Right kidney (tissue), 1 donor: Measurements from ENCODE around the gene DYNC1LI1.
"Not testable (repeated sequence)": the region's sequence is repeated elsewhere in the genome, so short reads cannot be mapped to it uniquely, and the experiment has no call there.

ENCODE experiments used
- DNase-seq: peaks from one replicate; pipeline ENCODE4 v3.0.0-alpha.2; 2016

DYNC1LI1 gene

GRCh38 chr3:32586356-32586755 is 15.7 kb upstream of the DYNC1LI1 start:
- no peak for DNase-seq

DNA sequence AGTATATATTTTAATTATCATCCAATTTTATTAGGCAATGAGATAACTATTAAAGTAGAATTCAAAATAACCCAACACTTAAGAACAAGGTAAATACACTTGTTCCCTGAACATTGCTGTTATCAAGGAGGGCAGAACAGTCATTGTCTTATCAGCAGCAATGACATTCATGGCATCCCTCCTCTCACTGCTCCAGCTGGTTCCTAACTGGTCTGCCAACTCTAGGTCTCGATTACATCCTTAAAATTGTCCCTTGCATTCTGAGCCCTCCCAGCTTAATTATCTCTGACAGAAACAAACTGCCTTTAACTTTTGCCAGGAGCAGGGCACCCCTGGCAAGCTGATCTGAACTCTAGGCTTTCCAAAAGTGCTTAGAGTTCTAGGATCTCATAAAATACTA is 14.0 kb upstream of the DYNC1LI1 start:
- DNase-seq, result no peak

GRCh38 chr3:32583708-32584107 is 13.1 kb upstream of the DYNC1LI1 start:
- DNase-seq, result no peak

DNA sequence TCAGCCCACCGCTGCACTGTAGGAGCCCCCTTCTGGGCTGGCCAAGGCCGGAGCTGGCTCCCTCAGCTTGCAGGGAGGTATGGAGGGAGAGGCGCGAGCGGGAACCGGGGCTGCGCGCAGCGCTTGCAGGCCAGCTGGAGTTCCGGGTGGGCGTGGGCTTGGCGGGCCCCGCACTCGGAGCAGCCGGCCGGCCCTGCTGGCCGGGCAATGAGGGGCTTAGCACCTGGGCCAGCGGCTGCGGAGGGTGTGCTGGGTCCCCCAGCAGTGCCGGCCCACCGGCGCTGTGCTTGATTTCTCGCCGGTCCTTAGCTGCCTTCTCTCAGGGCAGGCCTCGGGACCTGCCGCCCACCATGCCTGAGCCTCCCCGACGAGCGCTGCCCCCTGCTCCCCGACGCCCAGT is 8.0 kb upstream of the DYNC1LI1 start:
- not testable (repeated sequence) for DNase-seq

GRCh38 chr3:32577581-32578556 is 7.2 kb upstream of the DYNC1LI1 start:
- DNase-seq, result no peak

DNA sequence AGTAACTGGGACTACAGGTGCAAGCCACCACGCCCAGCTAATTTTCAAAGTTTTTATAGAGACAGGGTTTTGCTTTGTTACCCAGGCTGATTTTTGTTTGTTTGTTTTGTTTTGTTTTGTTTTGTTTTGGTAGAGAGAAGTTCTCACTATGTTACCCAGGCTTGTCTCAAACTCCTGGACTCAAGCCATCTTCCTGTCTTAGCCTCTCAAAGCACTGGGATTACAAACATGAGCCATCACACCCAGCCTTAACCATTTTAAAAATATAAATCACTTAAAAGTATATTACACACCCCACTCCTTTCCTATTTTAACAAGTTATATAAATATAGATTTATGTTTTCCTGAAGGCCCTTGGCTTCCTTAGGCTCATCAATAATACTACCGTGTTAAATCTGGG is 6.5 kb upstream of the DYNC1LI1 start:
- DNase-seq, result no peak

GRCh38 chr3:32575451-32576113 is 4.9 kb upstream of the DYNC1LI1 start:
- no peak for DNase-seq

GRCh38 chr3:32571192-32571485 is 481 bp upstream of the DYNC1LI1 start:
- no peak for DNase-seq

DNA sequence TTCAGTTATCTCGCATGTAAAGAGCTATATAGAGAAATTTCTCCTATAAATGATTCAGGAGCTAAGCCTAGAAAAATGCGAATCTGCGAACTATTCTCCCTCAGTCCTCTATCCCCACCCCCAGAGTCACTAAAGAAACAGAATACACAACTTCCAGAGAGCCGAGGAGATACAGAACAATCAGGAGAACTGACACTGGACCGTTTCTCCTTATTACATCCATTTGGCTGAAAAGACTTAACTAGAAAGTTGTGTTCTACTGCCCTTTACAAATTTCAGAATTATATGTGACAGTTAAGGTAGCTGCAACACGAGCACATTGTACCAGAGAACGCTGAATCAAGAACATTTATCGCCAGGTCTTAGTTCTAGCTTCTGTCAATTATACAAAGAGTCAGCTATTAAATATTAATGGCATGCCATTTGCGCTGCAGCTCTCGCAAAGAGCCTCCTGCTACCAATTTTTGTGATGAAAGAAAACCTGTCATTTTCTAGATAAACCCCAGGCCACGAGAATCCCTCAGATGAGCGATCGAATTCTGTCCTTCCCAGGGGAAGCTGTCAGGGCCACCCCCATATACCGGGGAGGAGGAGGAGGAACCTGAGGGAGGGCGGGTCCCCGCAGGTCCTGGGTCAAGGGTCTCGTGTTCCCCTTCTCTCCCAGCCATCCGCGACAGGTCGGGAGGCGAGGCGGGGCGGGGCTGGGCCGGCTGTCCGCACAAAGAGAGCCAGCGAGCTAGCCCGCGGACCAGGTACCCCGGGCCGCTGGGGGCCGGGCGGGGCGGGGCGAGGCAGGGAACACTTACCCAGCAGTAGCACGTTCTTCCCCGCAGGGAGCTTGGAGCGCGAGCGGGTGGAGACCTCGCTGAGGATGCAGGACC is 878 bp downstream of the DYNC1LI1 start:
- no peak for DNase-seq

- no peak for DNase-seq
Observed at GRCh38 chr3:32568953-32569352, 1.7 kb downstream of the DYNC1LI1 start.

DNA sequence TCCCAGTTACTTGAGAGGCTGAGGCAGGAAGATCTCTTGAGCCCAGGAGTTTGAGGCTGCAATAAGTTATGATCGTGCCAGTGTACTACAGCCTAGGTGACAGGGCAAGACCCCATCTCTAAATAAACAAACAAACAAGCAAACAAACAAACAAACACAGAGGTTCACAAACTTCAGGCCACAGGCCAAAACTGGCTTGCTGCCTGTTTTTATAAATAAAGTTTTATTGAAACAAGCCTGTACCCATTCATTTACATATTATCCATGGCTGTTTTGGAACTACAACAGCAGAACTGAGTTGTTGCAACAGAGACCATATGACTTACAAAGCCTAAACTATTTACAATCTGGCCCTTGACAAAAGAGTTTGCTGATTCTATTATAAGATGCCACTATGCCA is 6.5 kb downstream of the DYNC1LI1 start:
- DNase-seq, result no peak

DNA sequence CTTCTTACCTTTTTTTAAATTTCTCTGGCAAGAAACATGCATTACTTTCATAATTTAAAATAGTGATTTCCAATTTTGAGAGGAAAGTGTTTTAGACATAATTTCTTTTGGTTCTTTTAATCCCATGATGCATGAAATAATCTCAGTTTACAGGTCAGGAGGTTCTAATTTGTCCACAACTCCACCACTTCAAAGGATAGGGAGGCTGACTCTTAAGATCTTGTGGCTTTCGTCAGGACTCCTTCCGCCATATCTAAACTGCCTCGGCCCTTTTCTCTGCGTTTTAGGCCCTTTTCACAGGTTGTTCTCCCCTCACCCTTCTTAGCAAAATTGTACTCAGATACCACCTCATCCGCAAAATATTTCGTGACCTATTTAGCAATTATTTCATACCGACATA is 8.0 kb downstream of the DYNC1LI1 start:
- no peak for DNase-seq

DNA sequence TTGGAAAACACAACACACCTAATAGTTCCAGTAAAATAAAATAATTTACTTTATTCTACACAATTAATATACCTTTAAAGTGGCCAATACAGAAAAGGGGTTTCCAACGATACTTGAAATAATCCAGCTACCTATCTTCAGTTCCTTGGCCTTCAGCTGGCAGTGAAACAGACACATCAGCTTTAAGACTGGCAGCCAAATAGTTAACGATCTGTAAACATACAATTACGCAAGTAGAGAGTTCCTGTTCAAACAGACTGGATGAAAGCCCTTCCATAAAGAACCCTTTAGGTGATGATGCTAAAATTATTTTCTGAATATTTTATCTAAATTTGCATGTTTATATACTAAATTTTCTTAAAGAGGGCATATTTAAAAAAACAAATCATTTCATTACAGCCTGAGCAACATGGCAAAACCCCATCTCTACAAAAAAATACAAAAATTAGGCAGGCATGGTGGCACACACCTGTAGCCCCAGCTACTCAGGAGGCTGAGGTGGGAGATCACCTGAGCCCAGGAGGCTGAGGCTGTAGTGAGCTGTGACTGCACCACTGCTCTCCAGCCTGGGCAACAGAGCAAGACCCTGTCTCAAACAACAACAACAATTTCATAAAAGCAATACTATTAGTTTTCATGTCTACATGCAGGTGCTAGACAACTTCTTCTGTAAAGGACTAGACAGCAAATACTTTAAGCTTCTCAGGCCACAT is 12.9 kb downstream of the DYNC1LI1 start:
- no peak for DNase-seq

DNA sequence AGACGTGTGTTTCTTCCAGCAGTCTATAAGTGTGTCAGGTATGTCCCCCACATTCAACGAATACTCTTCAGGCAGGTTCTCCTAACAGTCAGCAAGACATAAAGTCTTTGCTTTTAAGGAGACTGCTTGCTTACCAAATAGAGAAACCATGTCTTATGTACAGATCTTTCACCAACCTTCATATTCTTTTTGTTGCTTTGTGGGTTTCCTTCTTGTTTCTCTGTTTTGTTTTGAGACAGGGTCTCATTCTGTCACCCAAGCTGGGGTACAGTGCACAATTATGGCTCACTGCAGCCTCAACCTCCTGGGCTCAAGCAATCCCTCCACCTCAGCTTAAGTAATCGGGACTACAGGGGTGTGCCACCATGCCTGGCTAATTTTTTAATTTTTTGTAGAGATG is 14.3 kb downstream of the DYNC1LI1 start:
- DNase-seq, result no peak

- DNase-seq, result no peak
Observed at GRCh38 chr3:32553973-32554372, 16.7 kb downstream of the DYNC1LI1 start.

GRCh38 chr3:32553459-32553858 is 17.2 kb downstream of the DYNC1LI1 start:
- no peak for DNase-seq

GRCh38 chr3:32552013-32552412 is 18.6 kb downstream of the DYNC1LI1 start:
- no peak for DNase-seq

- DNase-seq, result no peak
Observed at GRCh38 chr3:32551496-32551895, 19.2 kb downstream of the DYNC1LI1 start.

DNA sequence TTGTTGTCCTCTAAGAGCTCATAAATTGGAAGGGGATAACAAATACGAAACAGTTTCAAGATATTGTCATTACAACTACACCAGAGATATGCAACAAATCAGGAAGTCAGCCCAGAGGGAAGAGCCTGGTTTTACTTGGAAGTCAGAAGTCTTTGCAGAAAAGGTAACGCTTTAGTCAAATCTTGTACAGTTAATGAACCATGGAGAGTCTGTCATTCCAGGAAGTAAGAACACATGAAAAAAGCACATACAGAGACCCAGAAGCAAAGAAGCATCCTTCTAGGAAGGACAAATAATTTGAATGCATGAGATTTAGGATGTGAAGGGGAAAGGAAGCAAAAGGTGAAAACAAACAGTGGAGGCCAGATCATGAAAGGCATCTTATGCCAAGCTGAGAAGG is 19.6 kb downstream of the DYNC1LI1 start:
- DNase-seq, result no peak

DNA sequence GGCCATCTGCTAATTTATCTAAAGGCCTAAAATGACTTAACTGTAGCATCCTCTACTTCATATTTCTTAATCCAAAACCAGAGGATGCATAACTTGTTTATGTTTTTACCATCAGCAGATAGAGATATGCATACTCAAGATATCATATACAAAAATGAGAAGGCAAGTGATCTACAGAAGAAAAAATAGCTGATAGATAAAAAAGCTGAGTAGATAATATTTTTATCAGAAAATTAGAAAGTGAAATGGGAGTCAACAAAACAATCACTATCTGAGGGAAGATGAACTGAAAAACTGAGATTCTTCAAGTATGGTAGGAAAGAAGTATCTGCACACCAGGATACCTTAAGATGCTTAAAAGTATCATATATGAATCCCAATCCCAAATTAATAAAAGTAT is 25.4 kb downstream of the DYNC1LI1 start:
- no peak for DNase-seq

DNA sequence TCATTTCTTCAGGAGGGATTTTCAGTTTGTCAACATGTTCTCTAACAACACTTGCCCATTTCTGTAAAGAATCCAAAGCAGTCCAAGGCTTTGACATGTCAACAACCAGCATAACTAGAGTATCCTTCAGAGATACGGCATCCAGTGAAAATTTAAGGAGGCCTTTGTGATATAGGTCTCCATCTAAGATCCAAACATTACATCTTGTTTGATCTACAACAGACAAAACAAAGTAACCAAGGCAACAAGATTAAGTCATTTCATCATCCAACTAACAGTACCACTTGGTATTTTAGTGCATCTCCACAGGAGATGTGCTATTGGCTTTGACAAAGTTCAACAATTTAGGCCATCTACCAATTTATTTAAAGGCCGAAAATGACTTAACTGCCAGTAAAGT is 25.8 kb downstream of the DYNC1LI1 start:
- DNase-seq, result no peak

DNA sequence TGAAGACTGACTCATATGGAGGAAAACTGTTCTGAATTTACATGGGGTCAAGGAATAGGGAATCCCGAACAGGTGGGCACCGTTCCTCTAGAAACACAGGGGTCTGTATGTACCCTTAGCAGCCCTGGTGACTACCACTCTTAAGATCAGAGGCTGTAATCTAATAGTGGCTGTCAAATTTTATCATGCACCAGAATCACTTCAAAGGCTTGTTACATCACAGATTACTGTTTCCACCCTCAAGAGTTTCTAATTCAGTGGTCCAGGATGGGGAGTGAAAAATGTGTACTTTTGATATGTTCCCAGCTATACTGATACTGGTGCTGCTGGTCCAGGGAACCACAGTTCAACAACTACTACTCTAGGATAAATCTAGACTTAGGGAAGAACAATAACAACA is 27.9 kb downstream of the DYNC1LI1 start:
- DNase-seq, result no peak
